Stimulated activated effector memory CD8-positive, alpha-beta T cell treated with anti-CD3 and anti-CD28 coated beads, Interleukin-12 subunit alpha, Interleukin-12 subunit beta, amount 100 ng/mL, for 72 hours (primary cell): Measurements from ENCODE around the gene LGALS9.
"Not testable (repeated sequence)": the region's sequence is repeated elsewhere in the genome, so short reads cannot be mapped to it uniquely, and the experiment has no call there.

Source experiments
- ATAC-seq: fragments of 150-1000 bp; cut with Tn5 transposase; 2 replicates; pipeline ENCODE4 v1.10.0; 2021
- DNase-seq, 2 donors: peaks; one replicate each; pipeline ENCODE4 v3.0.0; 2021 to 2022; ENCODE audit warnings: low spot score in 2 of 2
- H3K27ac Mint-ChIP-seq: one replicate; pipeline ENCODE4 v1.8.0; 2022; ENCODE audit warnings: mild to moderate bottlenecking, mixed read lengths
- H3K36me3 Mint-ChIP-seq: one replicate; pipeline ENCODE4 v1.8.0; 2022; ENCODE audit warnings: mild to moderate bottlenecking, mixed read lengths
- H3K4me1 Mint-ChIP-seq: one replicate; pipeline ENCODE4 v1.8.0; 2022; ENCODE audit warnings: mixed read lengths
- H3K4me3 Mint-ChIP-seq: one replicate; pipeline ENCODE4 v1.8.0; 2022; ENCODE audit warnings: mild to moderate bottlenecking, mixed read lengths
- H3K9me3 Mint-ChIP-seq: one replicate; pipeline ENCODE4 v1.8.0; 2022; ENCODE audit warnings: mixed read lengths

LGALS9 gene

DNA sequence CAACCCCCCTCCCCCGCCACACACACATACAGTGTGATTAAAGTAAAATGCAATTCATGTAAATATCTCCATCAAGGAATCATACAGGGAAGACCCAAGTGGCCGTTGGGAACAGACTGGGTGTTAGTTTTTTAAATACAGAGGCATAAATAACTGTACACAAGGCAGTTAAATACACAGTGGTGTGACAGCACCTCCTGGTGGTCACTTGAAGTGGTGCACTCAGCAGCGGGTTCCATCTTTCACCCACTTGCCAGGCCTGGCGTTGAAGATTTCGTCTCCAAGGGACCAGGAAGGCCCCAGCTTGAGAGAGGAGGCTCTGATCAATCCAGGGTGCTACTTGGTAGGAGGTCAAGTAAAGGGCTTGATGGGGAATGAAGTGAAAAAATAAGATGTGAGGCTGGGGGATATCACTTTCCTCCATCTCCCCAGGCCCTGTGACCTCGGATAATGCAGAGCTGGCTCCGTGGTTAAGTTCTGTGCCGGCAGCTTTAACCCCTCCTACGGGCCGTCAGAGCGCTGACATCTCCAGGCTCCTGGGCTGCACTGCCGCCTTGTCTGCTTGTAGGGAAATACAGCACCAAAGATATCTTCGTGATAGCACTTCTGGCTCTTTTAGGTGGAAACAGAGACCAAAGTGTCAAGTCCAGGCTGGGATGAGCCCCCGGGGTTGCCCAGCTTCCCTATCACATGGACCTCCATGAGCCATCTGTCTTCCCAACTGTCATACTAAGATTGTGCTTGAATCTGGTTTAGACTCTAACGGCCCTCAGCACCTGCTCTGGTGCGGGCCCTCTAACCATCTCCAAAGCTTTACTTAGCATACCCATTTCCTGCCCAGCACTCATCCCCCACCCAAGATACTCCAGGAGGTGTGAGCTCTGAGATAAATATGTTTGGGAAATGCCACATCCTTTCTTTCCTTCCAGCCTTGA, 20.7 kb downstream of the LGALS9 start:
- Mint-ChIP-seq H3K4me1 (peaks cover 13% of the 10 kb centered on the region), H3K36me3 (peaks cover 10% of the 10 kb centered on the region), H3K4me3 (no peak overlapping the region), H3K9me3 (no peaks in the 10 kb centered on the region), H3K27ac (no peak overlapping the region)
- ATAC-seq (peak; percentile 35), DNase-seq (peak; percentile 59 to 86)

DNA sequence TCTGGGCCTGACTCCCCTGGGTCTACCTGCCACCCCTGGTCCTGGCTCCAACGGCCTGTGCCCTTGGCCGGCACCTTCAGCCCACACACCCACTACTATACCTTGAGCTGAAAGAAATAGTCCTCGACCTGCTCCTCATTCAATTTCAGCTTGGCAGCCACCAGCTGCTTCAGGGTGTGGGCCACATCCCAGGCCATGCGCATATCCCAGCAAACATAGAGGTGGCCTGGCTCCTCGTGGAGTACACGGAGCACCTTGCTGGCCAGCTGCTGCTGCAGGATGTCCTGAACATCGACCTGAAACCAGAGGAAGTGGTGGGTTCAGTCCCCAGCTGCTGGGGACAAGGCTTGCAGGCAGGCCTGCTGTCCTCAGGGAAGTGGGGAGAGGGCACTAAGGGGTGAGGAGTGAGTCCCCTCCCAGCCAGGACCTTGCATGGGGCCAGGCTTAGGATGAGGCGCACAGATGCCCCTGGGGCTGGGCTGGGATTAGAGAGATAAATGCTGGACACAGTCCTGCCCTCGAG, 22.5 kb downstream of the LGALS9 start:
- H3K36me3 Mint-ChIP-seq, H3K27ac Mint-ChIP-seq, DNase-seq, H3K4me3 Mint-ChIP-seq, ATAC-seq, H3K9me3 Mint-ChIP-seq: not testable (repeated sequence)
- peaks cover 13% of the 10 kb centered on the region for H3K4me1 Mint-ChIP-seq

DNA sequence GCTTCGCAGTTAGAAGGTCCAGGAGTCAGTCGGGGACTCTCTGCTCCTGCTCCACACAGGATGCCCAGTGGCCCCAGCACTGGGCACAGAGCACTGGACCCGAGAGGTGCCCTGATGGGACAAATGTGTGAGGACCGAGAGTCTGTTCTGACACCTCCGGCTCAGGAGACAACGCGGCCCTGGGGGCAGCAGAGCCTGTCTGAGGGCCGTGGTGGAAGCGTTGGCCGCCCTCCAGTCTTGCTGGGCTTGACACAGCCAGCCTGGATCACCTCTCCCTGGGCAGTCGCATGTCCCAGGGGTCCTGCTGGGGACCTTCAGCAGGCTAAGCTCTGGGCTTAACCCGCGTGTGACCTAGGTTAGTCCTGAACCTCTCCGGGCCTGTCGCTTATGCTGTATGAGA, 23.1 kb downstream of the LGALS9 start:
- peak; percentile 2 for ATAC-seq
- H3K4me3 Mint-ChIP-seq, result no peak overlapping the region

DNA sequence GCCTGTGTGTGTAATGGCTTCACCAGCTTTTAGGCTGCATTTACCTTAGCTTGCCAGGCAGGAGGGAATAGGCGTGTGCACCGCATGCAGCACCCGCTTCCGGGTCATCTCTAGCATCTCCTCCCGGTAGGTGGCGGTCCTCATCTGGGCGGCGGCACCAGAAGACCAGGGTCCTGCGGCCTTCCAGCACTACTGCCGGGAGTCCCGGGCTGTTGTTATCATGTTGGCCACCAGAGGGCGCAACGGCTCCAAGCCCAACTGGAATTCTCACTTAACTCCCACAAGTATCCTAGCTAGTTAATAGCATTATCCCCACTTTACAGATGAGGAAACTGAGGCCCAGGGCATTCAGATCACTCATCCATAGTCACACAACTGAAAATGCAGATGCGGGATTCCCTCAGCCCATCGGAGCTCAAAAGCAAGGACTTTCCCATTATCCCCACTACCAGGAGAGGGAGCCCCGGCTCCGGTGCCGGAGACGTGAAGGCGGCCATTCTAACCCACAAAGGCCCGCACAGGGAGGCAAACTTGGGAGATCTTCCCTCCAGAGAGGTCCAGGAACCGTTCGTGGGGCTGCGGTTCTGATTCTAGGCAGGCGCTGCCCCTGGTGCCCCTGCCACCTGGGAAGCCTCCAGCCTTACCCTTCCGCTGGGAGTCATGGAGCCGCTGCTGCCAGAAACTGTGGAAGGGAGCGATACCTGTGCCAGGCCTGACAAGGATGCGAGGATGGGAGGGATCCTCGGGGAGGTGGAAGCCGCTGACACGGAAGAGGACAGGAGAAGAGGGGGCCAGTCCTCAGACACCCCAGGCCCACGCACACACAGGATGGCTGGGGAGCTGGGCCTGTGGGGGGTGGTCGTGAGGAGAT, 23.9 kb downstream of the LGALS9 start:
- Mint-ChIP-seq H3K27ac (no peak overlapping the region), H3K4me3 (no peak overlapping the region)

More for the DNA sequence above, 23.1 kb downstream of the LGALS9 start:
- no peak overlapping the region for H3K27ac Mint-ChIP-seq
- H3K9me3 Mint-ChIP-seq, result no peaks in the 10 kb centered on the region
- peaks cover 13% of the 10 kb centered on the region for H3K4me1 Mint-ChIP-seq
- H3K36me3 Mint-ChIP-seq, result no peaks in the 10 kb centered on the region
- DNase-seq, result no peak

DNA sequence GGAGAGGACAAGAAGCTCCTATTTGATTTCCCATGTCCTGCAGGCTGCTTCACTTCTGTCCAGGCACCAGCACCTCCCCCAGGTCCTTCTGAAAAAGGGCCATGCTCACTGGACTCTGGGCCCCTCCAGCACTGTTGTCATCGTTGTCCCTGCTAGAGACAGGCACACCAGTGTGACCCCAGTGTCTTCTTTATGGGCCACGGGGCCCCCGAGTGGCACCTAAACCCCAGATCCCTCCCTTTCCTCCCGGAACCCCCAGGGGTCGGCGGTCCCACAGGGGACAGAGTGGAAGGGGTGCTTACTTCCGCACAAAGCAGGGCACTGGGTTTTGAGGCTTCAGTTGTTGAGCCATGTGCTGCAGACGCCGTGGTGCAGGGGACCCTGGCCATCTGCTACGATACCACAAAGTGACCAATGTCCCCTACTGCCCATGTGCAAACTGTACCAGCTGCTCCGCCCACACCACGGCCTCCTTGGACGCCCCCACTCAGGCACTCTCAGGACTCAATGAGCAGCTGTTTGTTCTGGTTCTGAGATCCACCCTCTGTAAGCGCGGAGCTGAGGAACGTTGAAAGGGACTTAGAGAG, 24.6 kb downstream of the LGALS9 start:
- not testable (repeated sequence) for DNase-seq, H3K4me3 Mint-ChIP-seq, H3K36me3 Mint-ChIP-seq, ATAC-seq, H3K9me3 Mint-ChIP-seq, H3K27ac Mint-ChIP-seq
- H3K4me1 Mint-ChIP-seq, result peaks cover 13% of the 10 kb centered on the region

More for the DNA sequence above, 23.9 kb downstream of the LGALS9 start:
- Mint-ChIP-seq H3K9me3 (no peaks in the 10 kb centered on the region), H3K36me3 (no peaks in the 10 kb centered on the region), H3K4me1 (peaks cover 13% of the 10 kb centered on the region)
- ATAC-seq, result peak; percentile 79
- DNase-seq, result peak; percentile 62 to 87

DNA sequence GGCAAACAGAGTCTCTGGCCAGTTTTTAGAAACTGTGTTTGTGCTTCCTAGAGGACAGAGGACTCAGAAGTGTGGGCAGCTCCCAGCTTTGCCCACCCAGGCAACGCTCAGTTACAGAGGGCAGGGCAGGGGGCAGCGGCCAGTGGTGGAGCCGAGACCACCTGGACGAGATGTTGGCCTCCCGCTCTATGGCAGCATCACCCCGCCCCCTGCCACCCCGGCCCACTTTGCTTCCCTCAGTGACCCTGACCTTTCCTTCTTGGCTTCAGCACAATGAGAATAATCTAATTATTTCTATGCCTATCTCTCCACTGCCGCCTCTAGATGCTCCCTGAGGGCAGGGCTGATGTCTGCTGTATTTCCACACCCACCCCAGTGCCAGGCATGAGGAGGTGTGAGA, 25.6 kb downstream of the LGALS9 start:
- not testable (repeated sequence) for DNase-seq, H3K9me3 Mint-ChIP-seq, H3K27ac Mint-ChIP-seq, H3K36me3 Mint-ChIP-seq, H3K4me3 Mint-ChIP-seq, H3K4me1 Mint-ChIP-seq, ATAC-seq

DNA sequence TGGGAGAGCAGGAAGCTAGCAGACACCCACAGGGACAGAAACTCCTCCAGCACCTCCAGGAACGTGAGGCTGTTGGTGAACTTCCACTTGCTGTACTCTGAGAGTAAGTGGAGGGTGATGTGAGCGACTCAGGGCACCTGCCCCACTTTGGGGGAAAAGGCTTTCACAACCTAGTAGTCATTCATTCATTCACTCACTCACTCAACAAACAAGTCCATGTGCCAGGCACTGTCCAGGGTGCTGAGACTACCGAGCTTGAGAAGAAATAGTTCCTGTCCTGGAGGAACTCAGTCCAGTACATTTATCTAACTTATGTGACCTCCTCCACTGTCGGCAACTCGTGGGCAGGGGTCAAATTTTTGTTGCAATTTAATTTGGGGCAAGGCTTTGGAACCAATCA, 26.6 kb downstream of the LGALS9 start:
- DNase-seq (no peak), ATAC-seq (no peak)
- H3K9me3 Mint-ChIP-seq, result no peaks in the 10 kb centered on the region
- no peak overlapping the region for H3K27ac Mint-ChIP-seq
- H3K4me1 Mint-ChIP-seq, result peaks cover 8% of the 10 kb centered on the region
- H3K4me3 Mint-ChIP-seq, result no peak overlapping the region
- H3K36me3 Mint-ChIP-seq, result no peaks in the 10 kb centered on the region

DNA sequence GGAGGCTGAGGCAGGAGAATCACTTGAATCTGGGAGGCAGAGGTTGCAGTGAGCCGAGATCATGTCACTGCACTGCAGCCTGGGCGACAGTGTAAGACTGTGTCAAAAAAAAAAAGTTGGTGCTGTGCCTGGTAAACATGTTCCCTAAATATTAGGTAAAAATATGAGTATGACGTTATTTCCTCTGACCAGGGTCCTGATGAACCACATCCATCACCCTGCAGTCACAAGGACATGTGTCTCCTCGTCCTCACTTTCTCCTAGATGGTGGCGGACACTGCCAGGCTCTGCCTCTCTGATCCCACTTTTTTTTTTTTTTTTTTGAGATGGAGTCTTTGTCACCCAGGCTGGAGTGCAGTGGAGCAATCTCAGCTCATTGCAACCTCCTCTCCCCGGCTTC, 28.7 kb downstream of the LGALS9 start:
- peaks cover 3% of the 10 kb centered on the region for H3K4me1 Mint-ChIP-seq
- no peak overlapping the region for H3K4me3 Mint-ChIP-seq
- no peak for ATAC-seq
- no peak overlapping the region for H3K27ac Mint-ChIP-seq
- DNase-seq, result no peak
- H3K36me3 Mint-ChIP-seq, result no peaks in the 10 kb centered on the region
- no peaks in the 10 kb centered on the region for H3K9me3 Mint-ChIP-seq

DNA sequence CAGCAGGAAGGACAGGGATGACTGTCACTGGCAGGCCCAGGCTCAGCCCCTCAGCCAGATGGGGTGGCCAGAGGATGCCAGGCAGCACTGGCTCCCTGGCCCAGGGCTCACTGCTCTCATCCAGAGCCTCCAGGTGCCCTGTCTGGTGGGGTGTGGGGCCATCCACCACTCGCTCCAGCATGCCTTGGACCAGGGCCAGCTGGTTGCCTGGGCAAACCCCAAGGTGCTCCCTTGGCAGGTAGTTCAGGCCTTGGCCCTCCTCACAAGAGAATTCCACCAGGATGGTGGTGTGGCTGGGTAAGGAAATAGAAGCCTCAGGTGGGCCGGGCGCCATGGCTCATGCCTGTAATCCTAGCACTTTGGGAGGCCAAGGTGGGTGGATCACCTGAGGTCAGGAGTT, 29.4 kb downstream of the LGALS9 start:
- DNase-seq (no peak), ATAC-seq (no peak)
- Mint-ChIP-seq H3K4me1 (no peaks in the 10 kb centered on the region), H3K27ac (no peak overlapping the region), H3K4me3 (no peak overlapping the region), H3K36me3 (no peaks in the 10 kb centered on the region), H3K9me3 (no peaks in the 10 kb centered on the region)

DNA sequence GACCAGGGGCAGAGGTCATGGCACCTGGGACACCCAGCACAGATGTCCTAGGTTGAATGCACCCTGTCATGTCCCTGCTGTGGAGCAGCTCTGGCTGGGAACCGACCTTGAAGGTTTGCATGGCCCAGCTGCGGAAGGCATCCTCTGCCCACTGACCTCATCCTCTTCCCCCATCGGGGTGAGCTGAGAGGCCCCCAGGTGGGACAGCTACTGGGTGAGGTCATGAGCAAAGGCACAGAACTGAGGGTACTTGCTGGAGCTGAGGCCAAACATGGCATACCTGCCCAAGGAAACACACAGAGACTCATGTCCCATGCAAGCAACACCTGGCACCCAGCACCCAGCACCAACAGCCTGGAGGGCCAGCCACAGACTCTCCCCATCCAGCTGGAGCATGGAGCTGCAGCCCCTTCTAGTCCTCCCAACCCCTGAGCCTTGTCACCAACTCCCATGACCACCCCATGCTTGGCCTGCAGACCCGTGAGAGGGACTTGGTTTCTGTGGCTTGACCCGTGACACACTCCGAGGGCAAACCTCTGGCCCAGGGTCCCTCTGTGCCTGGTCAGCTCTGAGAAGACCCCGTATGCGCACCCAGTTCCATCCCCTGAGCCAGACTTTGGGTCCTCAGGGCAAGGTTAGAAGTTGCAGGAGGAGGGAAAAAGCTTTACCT, 33.1 kb downstream of the LGALS9 start:
- no peak overlapping the region for H3K27ac Mint-ChIP-seq
- no peak overlapping the region for H3K4me3 Mint-ChIP-seq
- no peak for ATAC-seq
- H3K4me1 Mint-ChIP-seq, result no peaks in the 10 kb centered on the region
- no peak for DNase-seq
- no peaks in the 10 kb centered on the region for H3K9me3 Mint-ChIP-seq
- no peaks in the 10 kb centered on the region for H3K36me3 Mint-ChIP-seq

DNA sequence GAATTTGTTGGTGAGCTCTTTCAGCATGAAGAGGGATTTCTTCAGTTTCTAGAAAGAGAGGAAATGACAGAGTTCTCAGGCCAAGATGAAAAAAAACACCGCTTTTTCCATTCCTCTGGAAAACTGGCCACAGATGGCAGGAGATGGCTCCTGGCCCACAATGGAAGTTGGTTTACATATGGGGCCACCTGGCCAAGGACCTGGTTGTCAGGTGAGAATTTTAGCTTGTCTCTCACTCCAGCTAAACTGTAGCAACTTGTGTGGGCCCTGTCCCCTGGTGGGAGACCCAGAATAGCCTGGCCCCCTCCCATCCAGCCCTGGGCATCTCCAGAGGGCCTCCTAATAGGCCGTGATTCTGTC, 33.6 kb downstream of the LGALS9 start:
- Mint-ChIP-seq H3K4me1 (no peaks in the 10 kb centered on the region), H3K9me3 (no peaks in the 10 kb centered on the region), H3K36me3 (no peaks in the 10 kb centered on the region), H3K27ac (no peak overlapping the region), H3K4me3 (no peak overlapping the region)
- ATAC-seq (no peak), DNase-seq (no peak)

DNA sequence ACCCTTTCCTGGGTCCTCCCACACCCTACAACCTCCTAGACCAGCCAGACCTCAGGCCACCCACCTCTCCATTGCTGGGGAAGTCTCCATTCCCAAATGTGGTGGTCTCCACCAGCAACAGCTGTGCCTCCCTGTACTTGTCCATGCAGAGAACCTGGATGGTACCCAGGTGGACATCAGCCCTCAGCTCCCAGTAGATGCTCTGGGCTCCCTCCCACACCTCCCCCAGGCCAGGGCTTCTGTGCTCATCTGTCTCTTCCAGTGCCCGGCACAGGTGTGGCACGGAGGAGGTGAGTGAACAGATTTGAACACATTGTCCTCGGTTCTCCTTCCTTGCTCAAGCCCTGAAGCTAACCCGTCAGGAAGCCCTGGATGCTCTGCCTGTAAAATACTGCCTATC, 34.6 kb downstream of the LGALS9 start:
- no peak for DNase-seq
- Mint-ChIP-seq H3K27ac (no peak overlapping the region), H3K4me1 (no peaks in the 10 kb centered on the region), H3K4me3 (no peak overlapping the region), H3K9me3 (no peaks in the 10 kb centered on the region), H3K36me3 (no peaks in the 10 kb centered on the region)
- no peak for ATAC-seq

DNA sequence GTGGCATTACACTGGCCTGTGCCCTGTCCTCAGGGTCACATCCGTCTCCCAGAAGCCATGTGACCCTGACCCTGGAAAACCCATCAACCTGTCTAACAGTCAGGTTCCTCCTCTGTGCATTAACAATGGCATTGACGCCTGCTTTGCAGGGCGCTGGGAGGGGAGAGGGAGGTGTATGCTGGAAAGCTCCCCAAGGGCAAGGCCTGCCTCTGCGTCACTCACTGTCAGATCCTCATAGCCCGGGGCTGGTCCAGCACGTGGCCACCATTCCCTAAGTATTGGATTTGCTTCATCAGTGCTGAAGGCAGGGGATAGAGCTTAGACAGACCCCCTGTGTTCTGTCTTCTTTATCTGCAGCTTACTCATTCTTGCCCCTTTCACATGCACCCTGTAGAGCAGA, 35.3 kb downstream of the LGALS9 start:
- H3K36me3 Mint-ChIP-seq, ATAC-seq, H3K4me3 Mint-ChIP-seq, H3K27ac Mint-ChIP-seq, H3K9me3 Mint-ChIP-seq, DNase-seq, H3K4me1 Mint-ChIP-seq: not testable (repeated sequence)

DNA sequence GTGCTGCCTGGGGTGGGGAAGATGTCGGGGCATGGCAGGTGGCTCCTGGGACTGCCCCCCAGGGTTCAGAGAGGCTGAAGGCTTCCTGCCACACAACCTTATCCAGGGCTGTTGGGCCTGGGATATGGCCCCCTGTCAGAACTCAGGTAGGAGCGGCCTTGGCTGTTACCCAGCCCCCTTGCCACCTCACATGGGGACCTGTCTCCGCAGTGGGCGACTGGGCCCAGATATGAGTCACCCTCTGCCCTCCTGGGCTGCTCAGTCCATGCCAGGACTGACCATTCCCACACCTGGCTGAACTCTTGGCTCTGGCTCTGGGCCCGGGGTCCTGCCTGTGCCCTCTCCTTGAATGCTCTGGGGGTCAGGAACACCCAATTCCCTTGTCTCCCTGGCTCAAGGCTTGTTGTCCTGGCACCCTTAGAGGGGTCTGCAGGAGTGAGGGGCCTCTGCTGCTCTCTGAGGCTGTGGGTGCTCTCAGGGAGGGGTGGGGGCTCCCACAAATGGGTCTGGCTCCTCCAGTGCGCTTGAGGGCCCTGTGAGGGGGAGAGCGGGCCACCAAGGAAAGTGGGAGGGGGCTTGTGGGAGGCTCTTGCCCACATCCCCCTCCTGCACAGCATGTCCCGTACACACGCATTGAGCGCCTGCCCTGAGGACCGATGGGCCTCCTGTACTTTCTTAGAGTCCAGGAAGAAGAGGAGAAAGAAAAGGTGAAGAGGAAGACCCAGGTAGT, 36.0 kb downstream of the LGALS9 start:
- no peaks in the 10 kb centered on the region for H3K36me3 Mint-ChIP-seq
- H3K27ac Mint-ChIP-seq, result no peak overlapping the region
- no peaks in the 10 kb centered on the region for H3K4me1 Mint-ChIP-seq
- H3K4me3 Mint-ChIP-seq, result no peak overlapping the region
- H3K9me3 Mint-ChIP-seq, result no peaks in the 10 kb centered on the region
- no peak for DNase-seq
- no peak for ATAC-seq
